ENCODE results near the gene ATXN3L.

DNA sequence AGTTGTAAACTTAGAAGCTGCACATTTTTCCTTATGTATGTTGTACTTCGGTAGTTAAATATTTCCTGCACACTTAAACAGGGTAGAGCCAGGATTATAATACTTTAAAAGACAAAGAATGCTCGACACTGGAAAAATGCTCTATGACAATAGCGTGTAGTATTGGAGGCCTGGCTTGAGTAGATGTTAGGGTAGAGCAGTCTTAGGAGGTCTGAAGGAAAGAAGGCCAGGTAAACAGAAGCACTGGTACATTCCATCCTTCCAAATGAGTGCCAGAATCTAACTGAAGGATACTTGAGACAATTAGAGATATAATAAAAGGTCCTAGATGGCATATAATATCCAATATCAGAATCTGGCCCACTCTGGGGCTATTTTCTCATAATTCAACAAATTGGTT, 42.3 kb downstream of the ATXN3L start:
- TF ChIP-seq, protein P1, sequence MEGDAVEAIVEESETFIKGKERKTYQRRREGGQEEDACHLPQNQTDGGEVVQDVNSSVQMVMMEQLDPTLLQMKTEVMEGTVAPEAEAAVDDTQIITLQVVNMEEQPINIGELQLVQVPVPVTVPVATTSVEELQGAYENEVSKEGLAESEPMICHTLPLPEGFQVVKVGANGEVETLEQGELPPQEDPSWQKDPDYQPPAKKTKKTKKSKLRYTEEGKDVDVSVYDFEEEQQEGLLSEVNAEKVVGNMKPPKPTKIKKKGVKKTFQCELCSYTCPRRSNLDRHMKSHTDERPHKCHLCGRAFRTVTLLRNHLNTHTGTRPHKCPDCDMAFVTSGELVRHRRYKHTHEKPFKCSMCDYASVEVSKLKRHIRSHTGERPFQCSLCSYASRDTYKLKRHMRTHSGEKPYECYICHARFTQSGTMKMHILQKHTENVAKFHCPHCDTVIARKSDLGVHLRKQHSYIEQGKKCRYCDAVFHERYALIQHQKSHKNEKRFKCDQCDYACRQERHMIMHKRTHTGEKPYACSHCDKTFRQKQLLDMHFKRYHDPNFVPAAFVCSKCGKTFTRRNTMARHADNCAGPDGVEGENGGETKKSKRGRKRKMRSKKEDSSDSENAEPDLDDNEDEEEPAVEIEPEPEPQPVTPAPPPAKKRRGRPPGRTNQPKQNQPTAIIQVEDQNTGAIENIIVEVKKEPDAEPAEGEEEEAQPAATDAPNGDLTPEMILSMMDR (IDR thresholded peaks at IDR 0.05; ENCODE audit: borderline replicate concordance, extremely low read depth, low read length, poor library complexity, severe bottlenecking): no peak
- no peak for TF ChIP-seq EZH2 (IDR thresholded peaks at IDR 0.05; ENCODE audit: borderline replicate concordance, low read depth, low read length, severe bottlenecking)

Measured in DND-41 (cell line).